ENCODE results near the gene STK32B. TPM values are rescaled to one million over a fixed set of nuclear protein-coding genes. Genes with fewer than 3 reads are reported as not detected.

The STK32B gene
- total RNA-seq, 1 experiment from 2014 or later: 11.6 TPM

- ATAC-seq (no peak), DNase-seq (ENCODE audit: low read depth, low spot score) (no peak)
- CTCF ChIA-PET: interaction anchor here (0.7 kb wide), 1 partner anchor 17 kb away, joined by 3 read pairs; no protein-coding TSS in a partner anchor
- Histone ChIP-seq H3K4me1 (ENCODE audit: control insufficient read depth, insufficient read depth, low read length) (no peaks in the 10 kb centered on the region), H3K4me3 (ENCODE audit: low read depth in 2 of 2, low read length in 2 of 2) (no peak overlapping the region), H3K27ac (ENCODE audit: low read length) (no peak overlapping the region), H3K9me3 (ENCODE audit: control insufficient read depth, insufficient read depth, low read depth, low read length) (no peaks in the 10 kb centered on the region), H3K36me3 (ENCODE audit: control insufficient read depth, insufficient read depth, low read length) (no peaks in the 10 kb centered on the region), H3K27me3 (ENCODE audit: control insufficient read depth, insufficient read depth, low read length) (no peaks in the 10 kb centered on the region)
- intact Hi-C loops (cut with micrococcal nuclease; ENCODE audit: unreplicated experiment) (no loop called here), in situ Hi-C loops (cut with HindIII; ENCODE audit: low pct_unique_long_range_greater_than_20kb, low sequenced_read_pairs) (no loop called here)
- no peak for TF ChIP-seq REST (IDR thresholded peaks at IDR 0.05; ENCODE audit: insufficient read depth in 1 of 2, low read depth in 2 of 2, low read length in 1 of 2)
- no peak for TF ChIP-seq TCF7L2 (IDR thresholded peaks at IDR 0.05; ENCODE audit: low read depth, low read length)
- TF ChIP-seq SIN3A (IDR thresholded peaks at IDR 0.05; ENCODE audit: borderline replicate concordance, insufficient read depth, low read depth, low read length): no peak
- TF ChIP-seq POLR2AphosphoS5 (IDR thresholded peaks at IDR 0.05; ENCODE audit: low read depth, low read length): no peak
- TF ChIP-seq CTCF (IDR thresholded peaks at IDR 0.05): no peak
- POLR2A ChIA-PET: interaction anchor here (0.6 kb wide), 2 partner anchors 9 to 1011 kb away, joined by 10 to 11 read pairs; no protein-coding TSS in a partner anchor
- BruUV-seq (replicated peaks): no TSS peak
These were observed 405.1 kb downstream of the STK32B start for GRCh38 chr4:5456296-5456845.

GRCh38 chr4:5458676-5459075, 407.4 kb downstream of the STK32B start:
- no peaks in the 10 kb centered on the region for H3K4me1 ChIP-seq (ENCODE audit: control insufficient read depth, insufficient read depth, low read length)
- ChIA-PET POLR2A (no interaction called here), CTCF (no interaction called here)
- no peaks in the 10 kb centered on the region for H3K27me3 ChIP-seq (ENCODE audit: control insufficient read depth, insufficient read depth, low read length)
- no TSS peak for BruUV-seq (replicated peaks)
- H3K9me3 ChIP-seq (ENCODE audit: control insufficient read depth, insufficient read depth, low read depth, low read length): no peaks in the 10 kb centered on the region
- TF ChIP-seq SIN3A (IDR thresholded peaks at IDR 0.05; ENCODE audit: borderline replicate concordance, insufficient read depth, low read depth, low read length): no peak
- no peak for TF ChIP-seq CTCF (IDR thresholded peaks at IDR 0.05)
- no peak for TF ChIP-seq TCF7L2 (IDR thresholded peaks at IDR 0.05; ENCODE audit: low read depth, low read length)
- no peak for TF ChIP-seq POLR2AphosphoS5 (IDR thresholded peaks at IDR 0.05; ENCODE audit: low read depth, low read length)
- TF ChIP-seq REST (IDR thresholded peaks at IDR 0.05; ENCODE audit: insufficient read depth in 1 of 2, low read depth in 2 of 2, low read length in 1 of 2): no peak
- no peak overlapping the region for H3K27ac ChIP-seq (ENCODE audit: low read length)
- intact Hi-C loops (cut with micrococcal nuclease; ENCODE audit: unreplicated experiment): loop anchor here (2.0 kb wide), 1 partner anchor 408 kb away; the partner anchor contains the start of gene STK32B
- H3K36me3 ChIP-seq (ENCODE audit: control insufficient read depth, insufficient read depth, low read length): no peaks in the 10 kb centered on the region
- in situ Hi-C loops (cut with HindIII; ENCODE audit: low pct_unique_long_range_greater_than_20kb, low sequenced_read_pairs): no loop called here
- H3K4me3 ChIP-seq (ENCODE audit: low read depth in 2 of 2, low read length in 2 of 2): no peak overlapping the region
- ATAC-seq (no peak), DNase-seq (ENCODE audit: low read depth, low spot score) (no peak)

Data from Panc1 (cell line).